Nephron progenitor cell (in vitro differentiated cells): Measurements from ENCODE around the gene EIF5B.

Experiments
- DNase-seq: peaks from one replicate; pipeline ENCODE4 v3.0.0; 2021
- H3K27ac Mint-ChIP-seq: 2 replicates; pipeline ENCODE4 v1.8.0; 2021; ENCODE audit warnings: mild to moderate bottlenecking, moderate library complexity, mixed read lengths
- H3K27me3 Mint-ChIP-seq: 2 replicates; pipeline ENCODE4 v1.8.0; 2021; ENCODE audit warnings: mild to moderate bottlenecking, low read depth, mixed read lengths; ENCODE audit not compliant: poor library complexity
- H3K36me3 Mint-ChIP-seq: 2 replicates; pipeline ENCODE4 v1.8.0; 2021; ENCODE audit warnings: low read depth, mixed read lengths
- H3K4me1 Mint-ChIP-seq: 2 replicates; pipeline ENCODE4 v1.8.0; 2021; ENCODE audit warnings: mixed read lengths
- H3K4me3 Mint-ChIP-seq: 2 replicates; pipeline ENCODE4 v1.8.0; 2021; ENCODE audit warnings: mild to moderate bottlenecking, moderate library complexity, mixed read lengths
- H3K9me3 Mint-ChIP-seq: 2 replicates; pipeline ENCODE4 v1.8.0; 2021; ENCODE audit warnings: mild to moderate bottlenecking, moderate library complexity, mixed read lengths
- CTCF ChIP-seq: fragments of 200-600 bp; sonication (generic); IDR thresholded peaks from 2 replicates; pipeline ENCODE4 v1.5.0; 2021; ENCODE audit warnings: antibody characterized with exemption

EIF5B gene

GRCh38 chr2:99377879-99378278, 40.7 kb downstream of the EIF5B start:
- no peak for TF ChIP-seq CTCF
- H3K4me3 Mint-ChIP-seq, result no peak overlapping the region
- H3K4me1 Mint-ChIP-seq, result peaks cover 4% of the 10 kb centered on the region
- no peaks in the 10 kb centered on the region for H3K27me3 Mint-ChIP-seq
- H3K9me3 Mint-ChIP-seq, result peaks cover 27% of the 10 kb centered on the region
- peaks cover 77% of the 10 kb centered on the region for H3K36me3 Mint-ChIP-seq
- DNase-seq, result no peak
- H3K27ac Mint-ChIP-seq, result no peak overlapping the region

DNA sequence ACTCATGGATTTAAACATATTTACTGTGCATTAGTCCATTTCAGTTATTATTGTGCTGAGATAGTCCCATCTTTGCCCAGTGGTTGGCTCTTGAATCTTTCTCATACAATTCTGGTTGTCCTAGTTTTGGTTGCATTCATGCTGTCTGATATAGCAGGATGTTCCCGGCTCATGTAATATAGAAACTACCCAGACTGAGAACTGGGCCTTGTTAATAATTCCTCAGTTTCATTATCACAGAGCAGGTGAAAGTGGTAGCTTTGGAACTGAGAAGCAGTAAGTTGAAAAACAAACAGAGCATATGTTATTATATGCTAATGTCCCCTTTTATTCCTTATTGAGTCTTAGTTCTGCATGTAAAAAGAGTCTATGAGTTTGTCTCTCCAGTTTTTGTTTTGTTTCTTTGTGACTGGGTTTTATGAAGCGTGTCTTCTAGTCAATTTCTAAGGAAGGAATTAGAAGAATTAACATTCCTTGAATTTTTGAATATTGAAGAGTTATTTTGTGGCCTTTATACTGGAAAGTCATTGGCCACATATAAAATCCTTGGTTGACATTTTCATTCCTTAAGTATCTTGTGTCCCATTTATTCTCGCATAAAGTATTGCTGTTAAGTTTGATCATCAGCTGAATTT, 43.3 kb downstream of the EIF5B start:
- TF ChIP-seq CTCF, result no peak
- Mint-ChIP-seq H3K36me3 (peaks cover 76% of the 10 kb centered on the region), H3K27me3 (no peaks in the 10 kb centered on the region), H3K9me3 (peaks cover 5% of the 10 kb centered on the region), H3K27ac (no peak overlapping the region), H3K4me1 (peaks cover 4% of the 10 kb centered on the region), H3K4me3 (no peak overlapping the region)
- no peak for DNase-seq

DNA sequence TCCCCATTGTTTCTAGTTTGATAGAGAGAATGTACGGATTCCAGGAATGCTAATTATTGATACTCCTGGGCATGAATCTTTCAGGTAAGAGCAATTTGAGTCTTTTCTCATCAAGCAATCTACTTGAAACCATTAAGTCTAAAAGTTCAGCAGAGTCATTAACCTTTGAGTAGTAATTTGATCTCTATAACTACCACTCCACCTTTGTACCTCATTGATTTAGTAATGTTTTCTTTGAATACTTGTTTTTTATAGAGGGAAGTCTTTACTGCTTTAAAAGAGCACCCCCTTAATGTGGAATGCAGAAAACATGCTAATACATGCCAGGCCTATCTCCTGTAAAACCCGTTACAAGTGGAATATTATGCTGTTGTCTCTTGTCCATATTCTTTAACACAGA, 45.0 kb downstream of the EIF5B start:
- Mint-ChIP-seq H3K27ac (no peak overlapping the region), H3K9me3 (peaks cover 4% of the 10 kb centered on the region), H3K27me3 (no peaks in the 10 kb centered on the region), H3K4me1 (peaks cover 4% of the 10 kb centered on the region), H3K4me3 (no peak overlapping the region), H3K36me3 (peaks cover 72% of the 10 kb centered on the region)
- DNase-seq, result no peak
- TF ChIP-seq CTCF, result no peak

- no peak overlapping the region for H3K4me3 Mint-ChIP-seq
- no peak for TF ChIP-seq CTCF
- no peaks in the 10 kb centered on the region for H3K27me3 Mint-ChIP-seq
- peak overlapping the region; percentile 85 for H3K27ac Mint-ChIP-seq
- peaks cover 64% of the 10 kb centered on the region for H3K36me3 Mint-ChIP-seq
- peaks cover 4% of the 10 kb centered on the region for H3K4me1 Mint-ChIP-seq
- DNase-seq, result no peak
- H3K9me3 Mint-ChIP-seq, result peaks cover 4% of the 10 kb centered on the region
Observed at GRCh38 chr2:99386011-99386410, 48.8 kb downstream of the EIF5B start.

DNA sequence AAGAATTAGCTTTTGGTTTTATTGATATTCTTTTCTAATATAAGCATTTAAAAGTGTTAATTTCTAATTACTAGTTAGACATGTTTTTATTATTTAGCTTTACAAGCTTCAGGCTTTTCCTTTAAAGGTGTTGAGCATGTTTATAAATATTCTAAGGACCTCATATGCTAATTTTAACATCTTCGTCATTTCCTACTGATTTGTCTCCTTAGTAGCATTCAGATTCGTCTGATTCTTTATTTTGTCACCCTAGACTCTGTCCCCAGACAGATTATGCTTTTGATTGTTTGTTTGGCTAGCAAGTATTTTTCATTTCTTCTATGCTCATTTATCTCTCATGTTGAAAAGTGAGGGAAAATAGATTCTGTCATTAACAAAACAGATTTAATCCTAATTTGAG, 51.7 kb downstream of the EIF5B start:
- DNase-seq, result no peak
- H3K27me3 Mint-ChIP-seq, result no peaks in the 10 kb centered on the region
- H3K36me3 Mint-ChIP-seq, result peaks cover 52% of the 10 kb centered on the region
- H3K9me3 Mint-ChIP-seq, result no peaks in the 10 kb centered on the region
- H3K4me1 Mint-ChIP-seq, result no peaks in the 10 kb centered on the region
- H3K4me3 Mint-ChIP-seq, result no peak overlapping the region
- peak overlapping the region; percentile 57 for H3K27ac Mint-ChIP-seq
- no peak for TF ChIP-seq CTCF

GRCh38 chr2:99389371-99389770, 52.2 kb downstream of the EIF5B start:
- no peaks in the 10 kb centered on the region for H3K27me3 Mint-ChIP-seq
- H3K27ac Mint-ChIP-seq, result no peak overlapping the region
- no peak for DNase-seq

More at GRCh38 chr2:99389371-99389770, 52.2 kb downstream of the EIF5B start:
- H3K4me1 Mint-ChIP-seq, result no peaks in the 10 kb centered on the region
- TF ChIP-seq CTCF, result no peak
- peaks cover 50% of the 10 kb centered on the region for H3K36me3 Mint-ChIP-seq
- H3K9me3 Mint-ChIP-seq, result no peaks in the 10 kb centered on the region
- no peak overlapping the region for H3K4me3 Mint-ChIP-seq
